Endothelial cell of umbilical vein (primary cell): ENCODE data around the gene LAD1. TPM values are rescaled to one million over a fixed set of nuclear protein-coding genes. Genes with fewer than 3 reads are reported as not detected.

Source experiments
- BruUV-seq: library from RNA; stranded (reverse); fragments of 400-500 nt; replicated peaks from 2 replicates; lab custom pipeline; 2021; lab: Mats Ljungman, UMichigan
- CTCF ChIA-PET: fragments of 300-600, 350-600 bp; sonication (Branson Sonifier 250); formaldehyde crosslinking; loops from one replicate; lab custom pipeline; 2021; ENCODE audit warnings: antibody characterized with exemption, inconsistent platforms; lab: Charles Lee
- POLR2A ChIA-PET: fragments of 300-600, 350-600 bp; sonication (Branson Sonifier 250); formaldehyde crosslinking; loops from one replicate; lab custom pipeline; 2021; ENCODE audit warnings: antibody characterized with exemption, inconsistent platforms; lab: Charles Lee
- DNase-seq: peaks from one replicate; pipeline ENCODE4 v3.0.0-alpha.2; 2011; ENCODE audit warnings: low read depth, low spot score
- FAIRE-seq: peaks from 2 replicates; lab custom pipeline; 2011; peaks lifted over from hg19 to GRCh38; lab: Jason Lieb, UNC
- H2AFZ ChIP-seq: 2 replicates; pipeline ENCODE4 v1.6.0; 2012; ENCODE audit warnings: low read depth, low read length, control low read depth, inconsistent platforms
- H3K27ac ChIP-seq: 2 replicates; pipeline ENCODE4 v1.5.1; 2011; ENCODE audit warnings: low read depth, mild to moderate bottlenecking, control low read depth, low read length, moderate library complexity; ENCODE audit not compliant: insufficient read depth
- H3K27me3 ChIP-seq, 2 experiments: 2 replicates each; pipeline versions ENCODE4 v1.6.0 to v1.6.1; 2011; ENCODE audit warnings: low read length in 2 of 2, mixed read lengths in 1 of 2; ENCODE audit not compliant: control insufficient read depth in 2 of 2, insufficient read depth in 2 of 2
- H3K36me3 ChIP-seq, 2 experiments: 2 replicates in 1 of 2; 3 replicates in 1 of 2; pipeline ENCODE4 v1.5.1; 2011; ENCODE audit warnings: low read length in 2 of 2, mild to moderate bottlenecking in 1 of 2, moderate library complexity in 1 of 2; ENCODE audit not compliant: control insufficient read depth in 2 of 2, insufficient read depth in 2 of 2; ENCODE audit errors: extremely low read depth in 1 of 2
- H3K4me1 ChIP-seq: 3 replicates; pipeline ENCODE4 v1.5.1; 2011; ENCODE audit warnings: mild to moderate bottlenecking, low read length; ENCODE audit not compliant: control insufficient read depth, insufficient read depth; ENCODE audit errors: extremely low read depth
- H3K4me2 ChIP-seq: 2 replicates; pipeline ENCODE4 v1.6.1; 2011; ENCODE audit warnings: low read length, control low read depth, mixed read lengths; ENCODE audit not compliant: insufficient read depth
- H3K4me3 ChIP-seq, 3 experiments: fragments of 200-600 bp in 1 of 3; sonication (generic), shearing (Covaris generic) in 1 of 3; replicated peaks in 1 of 3; 2 replicates each; pipeline ENCODE4 v1.5.1; 2011 to 2016; ENCODE audit warnings: control low read depth in 3 of 3, low read length in 3 of 3, mild to moderate bottlenecking in 2 of 3, inconsistent platforms in 1 of 3, low read depth in 1 of 3, moderate library complexity in 1 of 3; ENCODE audit not compliant: insufficient read depth in 1 of 3
- H3K79me2 ChIP-seq: 2 replicates; pipeline ENCODE4 v1.6.0; 2012; ENCODE audit warnings: low read length, inconsistent platforms; ENCODE audit not compliant: control insufficient read depth, insufficient read depth
- H3K9ac ChIP-seq: replicated peaks from 2 replicates; pipeline ENCODE3; 2011; ENCODE audit warnings: low read length, control low read depth; ENCODE audit not compliant: insufficient read depth; ENCODE audit errors: extremely low read depth
- H3K9me1 ChIP-seq: replicated peaks from 3 replicates; pipeline ENCODE4 v1.6.0; 2011; ENCODE audit warnings: mild to moderate bottlenecking, low read length; ENCODE audit not compliant: control insufficient read depth, insufficient read depth; ENCODE audit errors: extremely low read depth
- H3K9me3 ChIP-seq: replicated peaks from 2 replicates; pipeline ENCODE4 v1.5.1; 2012; ENCODE audit warnings: low read length, inconsistent platforms; ENCODE audit not compliant: control insufficient read depth, insufficient read depth
- H4K20me1 ChIP-seq: replicated peaks from 2 replicates; pipeline ENCODE3; 2011; ENCODE audit warnings: mild to moderate bottlenecking, low read length; ENCODE audit not compliant: control insufficient read depth, insufficient read depth; ENCODE audit errors: extremely low read depth
- CTCF ChIP-seq, 2 donors: IDR thresholded peaks; 1 replicate in 1 of 2; 2 replicates in 1 of 2; pipeline ENCODE4 v1.5.1; 2011; ENCODE audit warnings: low read length in 2 of 2, mild to moderate bottlenecking in 2 of 2, moderate library complexity in 2 of 2, control low read depth in 1 of 2, inconsistent platforms in 1 of 2, low read depth in 1 of 2; ENCODE audit not compliant: insufficient read depth in 1 of 2; ENCODE audit errors: extremely low read depth in 1 of 2
- EZH2 ChIP-seq: IDR thresholded peaks from 2 replicates; pipeline ENCODE4 v1.6.1; 2012; ENCODE audit warnings: borderline replicate concordance, low read depth, mild to moderate bottlenecking, moderate library complexity, low read length, inconsistent platforms; ENCODE audit not compliant: severe bottlenecking
- FOS ChIP-seq: IDR thresholded peaks from 2 replicates; pipeline ENCODE4 v1.6.1; 2011; ENCODE audit warnings: mild to moderate bottlenecking, low read length, moderate library complexity, borderline replicate concordance; ENCODE audit not compliant: insufficient read depth
- GATA2 ChIP-seq: IDR thresholded peaks from 2 replicates; pipeline ENCODE4 v1.7.0; 2011; ENCODE audit warnings: low read depth, mild to moderate bottlenecking, moderate library complexity, mixed read lengths, low read length; ENCODE audit not compliant: insufficient read length, insufficient read depth
- JUN ChIP-seq: IDR thresholded peaks from 2 replicates; pipeline ENCODE4 v1.6.1; 2011; ENCODE audit warnings: borderline replicate concordance, low read depth; ENCODE audit not compliant: insufficient read length, insufficient read depth
- MAX ChIP-seq: IDR thresholded peaks from 2 replicates; pipeline ENCODE4 v1.6.1; 2011; ENCODE audit not compliant: insufficient read depth, insufficient read length
- MYC ChIP-seq: IDR thresholded peaks from one replicate; pipeline ENCODE4 v1.6.1; 2011; ENCODE audit warnings: mild to moderate bottlenecking, low read depth, low read length
- POLR2A ChIP-seq: IDR thresholded peaks from 2 replicates; pipeline ENCODE4 v1.6.1; 2012; ENCODE audit warnings: low read depth, mild to moderate bottlenecking, control low read depth, low read length
- POLR2AphosphoS5 ChIP-seq: IDR thresholded peaks from 2 replicates; pipeline ENCODE4 v1.6.1; 2012; ENCODE audit warnings: low read depth, mild to moderate bottlenecking, control low read depth, low read length, moderate library complexity; ENCODE audit not compliant: insufficient read depth
- dilution Hi-C: fragments of 300-500 bp; cut with MboI; formaldehyde crosslinking; loops from one replicate; pipeline ENCODE4 v1.15.0; 2019; ENCODE audit warnings: low sequenced_read_pairs; ENCODE audit not compliant: extremely low pct_ligation_motif_present
- intact Hi-C: fragments of 100-400 bp; cut with micrococcal nuclease; formaldehyde crosslinking; loops from one replicate; pipeline ENCODE4 v1.10.0; 2022
- polyA plus RNA-seq, 4 experiments: library from polyadenylated mRNA; depleted of rRNA in 3 of 4; stranded (reverse) in 3 of 4; unstranded in 1 of 4; fragments of >200 nt; gene quantifications; 2 replicates each; pipeline versions ENCODE4 v1.2.1 to v1.2.3, GENCODE V29; 2011 to 2012; ENCODE audit warnings: missing spikeins in 1 of 4
- total RNA-seq: library from RNA; stranded (reverse); gene quantifications from 2 replicates; pipeline ENCODE4 v1.2.3, GENCODE V29; 2021

The LAD1 gene
- total and polyA plus RNA-seq, 2 donors (not counting 3 experiments of a cell fraction or from before 2014, with no cell fraction given), result not detected

GRCh38 chr1:201419256-201419655 lies 20.1 kb upstream of the LAD1 start:
- CTCF ChIA-PET, result interaction anchor here (2.9 kb wide), 1 partner anchor 10 kb away, joined by 14 read pairs; no protein-coding TSS in a partner anchor
- TF ChIP-seq MYC, result no peak
- no peaks in the 10 kb centered on the region for H4K20me1 ChIP-seq
- H3K9me3 ChIP-seq, result no peaks in the 10 kb centered on the region
- intact Hi-C loops (no loop called here), dilution Hi-C loops (no loop called here)
- DNase-seq, result no peak
- H3K27me3 ChIP-seq, result peaks cover 7 to 18% of the 10 kb centered on the region in 2 experiments
- H3K79me2 ChIP-seq, result no peaks in the 10 kb centered on the region
- no TSS peak for BruUV-seq
- H3K9me1 ChIP-seq, result no peaks in the 10 kb centered on the region
- H3K9ac ChIP-seq, result no peak overlapping the region
- FAIRE-seq, result no peak
- H3K36me3 ChIP-seq, result no peaks in the 10 kb centered on the region
- no peak overlapping the region for H3K27ac ChIP-seq
- POLR2A ChIA-PET, result no interaction called here
- no peak overlapping the region for H3K4me2 ChIP-seq
- H2AFZ ChIP-seq, result no peak overlapping the region
- no peaks in the 10 kb centered on the region for H3K4me1 ChIP-seq
- no peak overlapping the region for H3K4me3 ChIP-seq

DNA sequence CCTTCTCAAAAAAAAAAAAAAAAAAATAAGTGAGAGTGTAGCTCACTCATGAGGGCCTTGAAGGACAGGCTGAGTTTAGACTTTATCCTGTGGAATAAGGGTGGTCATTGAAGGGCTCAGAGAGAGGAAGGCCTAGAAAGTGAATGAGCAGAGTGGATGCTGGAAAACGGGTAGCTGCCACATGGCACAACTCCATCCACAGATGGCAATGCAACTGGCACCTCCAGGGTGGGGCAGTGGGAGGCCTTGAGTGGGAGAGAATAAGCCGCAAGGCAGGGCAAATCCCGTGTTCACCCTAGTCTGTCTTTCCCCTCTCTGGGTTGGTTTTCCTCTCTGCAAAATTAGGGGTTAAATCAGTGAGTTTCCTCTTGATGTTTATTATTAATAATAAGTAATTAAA lies 19.3 kb upstream of the LAD1 start:
- Histone ChIP-seq H3K4me1 (no peaks in the 10 kb centered on the region), H3K79me2 (no peaks in the 10 kb centered on the region), H3K4me3 (no peak overlapping the region), H2AFZ (no peak overlapping the region), H3K9me1 (no peaks in the 10 kb centered on the region), H3K27ac (no peak overlapping the region), H3K9me3 (no peaks in the 10 kb centered on the region), H4K20me1 (no peaks in the 10 kb centered on the region), H3K9ac (no peak overlapping the region), H3K27me3 (peaks cover 7 to 18% of the 10 kb centered on the region in 2 experiments), H3K4me2 (no peak overlapping the region), H3K36me3 (no peaks in the 10 kb centered on the region)
- ChIA-PET CTCF (interaction anchor here (1.2 to 2.9 kb wide), 2 partner anchors 9 to 17 kb away, joined by 6 to 14 read pairs; no protein-coding TSS in a partner anchor), POLR2A (no interaction called here)
- intact Hi-C loops (no loop called here), dilution Hi-C loops (no loop called here)
- no peak for DNase-seq
- no peak for TF ChIP-seq GATA2
- no peak for TF ChIP-seq EZH2
- no peak for TF ChIP-seq JUN
- TF ChIP-seq POLR2A, result no peak
- no peak for TF ChIP-seq POLR2AphosphoS5
- no peak for TF ChIP-seq MYC
- TF ChIP-seq MAX, result no peak
- TF ChIP-seq CTCF (IDR thresholded peaks at IDR 0.05; ENCODE audit: extremely low read depth in 1 of 2, insufficient read depth in 1 of 2, low read depth in 1 of 2, low read length in 2 of 2), result no peak
- TF ChIP-seq FOS, result no peak
- FAIRE-seq, result no peak
- BruUV-seq, result no TSS peak
